ENCODE measurements around the gene ITPR1.

Gene ITPR1

DNA sequence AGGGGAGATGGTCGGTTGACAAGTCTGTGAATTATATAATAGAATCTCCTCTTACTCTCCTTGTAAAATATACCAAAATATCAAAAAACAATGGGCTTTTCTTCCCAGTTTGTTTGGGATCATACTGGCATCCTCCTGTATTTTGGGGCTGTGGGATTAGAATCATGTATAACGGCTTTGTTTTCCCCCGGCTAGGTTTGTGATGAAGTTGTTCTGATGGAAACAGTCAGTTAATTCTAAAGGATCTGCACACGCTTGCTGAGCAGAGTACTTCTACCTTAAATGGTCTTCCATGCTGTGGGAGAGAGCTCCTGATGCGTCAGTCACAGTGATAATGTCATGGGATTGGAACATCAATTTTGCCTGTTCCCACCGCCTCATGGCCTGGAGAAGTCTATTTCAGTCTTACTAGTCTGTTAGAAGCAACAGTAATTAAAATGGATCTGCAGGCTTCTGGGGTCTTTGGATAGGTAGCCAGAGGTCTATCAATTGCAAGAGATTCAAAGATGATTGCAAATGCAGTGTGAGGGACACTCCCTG lies 81.3 kb downstream of the ITPR1 start:
- H3K4me3 ChIP-seq (replicated peaks in 1 of 2; ENCODE audit: low read depth in 2 of 2, low read length in 2 of 2): no peak overlapping the region
- DNase-seq (ENCODE audit: low read depth in 2 of 2): no peak
- TF ChIP-seq, protein P1, sequence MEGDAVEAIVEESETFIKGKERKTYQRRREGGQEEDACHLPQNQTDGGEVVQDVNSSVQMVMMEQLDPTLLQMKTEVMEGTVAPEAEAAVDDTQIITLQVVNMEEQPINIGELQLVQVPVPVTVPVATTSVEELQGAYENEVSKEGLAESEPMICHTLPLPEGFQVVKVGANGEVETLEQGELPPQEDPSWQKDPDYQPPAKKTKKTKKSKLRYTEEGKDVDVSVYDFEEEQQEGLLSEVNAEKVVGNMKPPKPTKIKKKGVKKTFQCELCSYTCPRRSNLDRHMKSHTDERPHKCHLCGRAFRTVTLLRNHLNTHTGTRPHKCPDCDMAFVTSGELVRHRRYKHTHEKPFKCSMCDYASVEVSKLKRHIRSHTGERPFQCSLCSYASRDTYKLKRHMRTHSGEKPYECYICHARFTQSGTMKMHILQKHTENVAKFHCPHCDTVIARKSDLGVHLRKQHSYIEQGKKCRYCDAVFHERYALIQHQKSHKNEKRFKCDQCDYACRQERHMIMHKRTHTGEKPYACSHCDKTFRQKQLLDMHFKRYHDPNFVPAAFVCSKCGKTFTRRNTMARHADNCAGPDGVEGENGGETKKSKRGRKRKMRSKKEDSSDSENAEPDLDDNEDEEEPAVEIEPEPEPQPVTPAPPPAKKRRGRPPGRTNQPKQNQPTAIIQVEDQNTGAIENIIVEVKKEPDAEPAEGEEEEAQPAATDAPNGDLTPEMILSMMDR (IDR thresholded peaks at IDR 0.05; ENCODE audit: low read depth, low read length): no peak

DNA sequence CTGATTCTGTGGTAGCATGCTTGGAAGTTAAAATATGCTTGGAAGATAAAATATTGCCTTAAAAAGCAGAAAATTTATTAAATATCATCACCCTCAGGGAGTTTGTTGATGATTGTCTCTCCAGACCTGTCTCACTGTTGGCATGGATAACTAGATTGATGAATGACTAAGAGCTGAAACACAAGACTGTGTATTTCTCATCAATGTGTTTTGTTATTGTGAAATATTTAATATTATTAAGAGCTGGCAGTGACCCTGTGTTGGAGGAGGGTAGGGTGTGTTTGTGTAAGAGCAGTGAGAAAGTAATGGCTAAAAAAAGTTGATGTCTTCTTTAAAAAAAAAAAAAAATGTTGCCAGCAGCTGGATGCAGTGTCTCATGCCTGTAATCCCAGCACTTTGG lies 82.2 kb downstream of the ITPR1 start:
- peak; percentile 47 to 54 for DNase-seq (ENCODE audit: low read depth in 2 of 2)
- TF ChIP-seq, protein P1 (IDR thresholded peaks at IDR 0.05; ENCODE audit: low read depth, low read length): no peak
- no peak overlapping the region for H3K4me3 ChIP-seq (replicated peaks in 1 of 2; ENCODE audit: low read depth in 2 of 2, low read length in 2 of 2)

DNA sequence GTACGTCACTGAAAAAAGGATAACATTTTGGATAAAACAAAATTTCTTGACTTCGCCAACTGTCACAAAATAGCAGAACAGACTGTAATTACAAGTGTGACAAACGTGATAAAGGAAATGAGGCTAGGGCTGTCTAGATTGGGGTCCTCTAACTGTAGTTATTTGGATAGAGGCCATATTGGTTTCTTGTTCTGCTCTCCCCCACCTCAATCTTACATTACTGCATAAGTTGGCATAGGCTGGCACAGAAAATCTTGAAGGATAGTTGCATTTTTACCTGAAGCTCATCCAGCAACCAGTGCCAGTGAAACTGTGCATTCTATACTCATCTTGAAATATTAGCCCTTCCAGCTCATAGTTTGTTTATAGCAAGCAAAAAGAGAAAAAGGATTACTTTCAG lies 84.6 kb downstream of the ITPR1 start:
- TF ChIP-seq, protein P1 (IDR thresholded peaks at IDR 0.05; ENCODE audit: low read depth, low read length): no peak
- no peak for DNase-seq (ENCODE audit: low read depth in 2 of 2)
- no peak overlapping the region for H3K4me3 ChIP-seq (replicated peaks in 1 of 2; ENCODE audit: low read depth in 2 of 2, low read length in 2 of 2)

DNA sequence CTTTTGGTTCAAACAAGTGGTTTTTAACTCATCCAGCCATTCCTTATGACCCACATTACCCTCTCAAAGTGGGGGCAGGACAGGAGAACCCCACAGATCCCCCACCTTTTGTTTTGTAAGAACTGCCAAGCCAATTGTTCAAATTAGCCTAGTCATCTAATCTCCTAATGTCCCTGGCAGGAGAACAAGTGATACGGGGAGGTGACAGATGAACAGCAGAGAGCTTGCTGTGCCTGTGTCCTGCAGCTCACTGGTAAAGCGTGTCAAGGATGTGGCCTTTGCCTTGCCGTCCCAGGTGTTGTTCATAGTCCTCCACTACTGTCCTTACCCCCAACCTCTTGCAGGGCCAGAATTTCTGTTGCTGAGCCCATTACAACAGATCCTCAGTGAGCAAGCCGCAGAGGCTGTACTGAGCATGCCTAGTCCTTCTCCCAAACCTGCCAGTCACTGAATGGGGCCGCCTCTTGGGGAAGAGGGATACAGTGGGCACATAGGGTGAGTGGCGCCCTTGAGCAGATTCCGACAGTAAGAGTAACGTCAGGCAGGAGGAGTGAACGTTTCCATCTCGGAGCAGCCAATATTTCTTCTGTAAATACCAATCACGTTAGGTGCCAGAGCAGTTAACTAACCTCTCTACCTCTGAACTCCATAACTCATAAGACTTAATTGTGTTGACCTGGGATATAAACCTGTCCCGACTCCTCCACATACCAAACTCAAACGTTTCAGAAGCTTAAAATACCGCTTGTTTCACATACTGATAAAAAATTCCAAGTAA lies 87.4 kb downstream of the ITPR1 start:
- no peak overlapping the region for H3K4me3 ChIP-seq (replicated peaks in 1 of 2; ENCODE audit: low read depth in 2 of 2, low read length in 2 of 2)
- TF ChIP-seq, protein P1 (IDR thresholded peaks at IDR 0.05; ENCODE audit: low read depth, low read length): no peak
- DNase-seq (ENCODE audit: low read depth in 2 of 2): no peak

DNA sequence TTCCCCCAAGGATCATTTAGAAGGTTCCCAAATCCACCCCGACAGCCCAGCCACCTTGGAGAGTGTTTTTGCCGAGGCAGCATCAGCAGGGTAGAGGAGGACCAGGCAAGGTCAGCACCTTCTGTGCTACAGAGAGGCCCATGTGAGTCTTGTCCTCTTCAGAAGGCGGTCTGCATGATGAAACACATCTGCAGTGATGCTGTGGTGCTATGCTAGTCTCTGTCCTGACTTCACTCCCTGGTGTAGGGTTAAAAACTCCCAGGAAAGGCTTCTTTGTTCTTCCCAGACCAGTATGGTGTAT lies 87.9 kb downstream of the ITPR1 start:
- DNase-seq (ENCODE audit: low read depth in 2 of 2): peak; percentile 35 to 46
- no peak overlapping the region for H3K4me3 ChIP-seq (replicated peaks in 1 of 2; ENCODE audit: low read depth in 2 of 2, low read length in 2 of 2)
- TF ChIP-seq, protein P1 (IDR thresholded peaks at IDR 0.05; ENCODE audit: low read depth, low read length): no peak

DNA sequence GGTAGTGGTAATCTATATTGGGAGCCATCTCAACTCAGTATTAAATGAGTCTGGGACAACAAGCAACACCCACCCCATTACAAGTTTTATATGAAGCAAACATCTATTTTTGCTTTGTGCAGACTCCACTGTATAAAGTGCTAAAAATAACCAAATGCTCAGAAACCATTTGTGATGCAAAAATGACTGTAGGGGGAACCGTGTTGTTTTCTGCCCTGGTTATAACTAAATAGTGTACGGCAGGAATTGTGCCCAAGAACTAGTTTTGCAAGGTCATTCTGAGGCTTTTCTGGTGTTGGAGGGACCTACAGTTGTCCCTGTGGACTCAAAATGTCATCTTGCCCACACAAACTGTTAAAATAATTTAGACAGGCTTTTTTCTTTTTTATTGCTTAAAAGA lies 88.3 kb downstream of the ITPR1 start:
- DNase-seq (ENCODE audit: low read depth in 2 of 2): no peak
- TF ChIP-seq, protein P1 (IDR thresholded peaks at IDR 0.05; ENCODE audit: low read depth, low read length): no peak
- H3K4me3 ChIP-seq (replicated peaks in 1 of 2; ENCODE audit: low read depth in 2 of 2, low read length in 2 of 2): no peak overlapping the region

Data from cardiac fibroblast (primary cell).